ENCODE measurements around the gene SLC22A16. TPM values are rescaled to one million over a fixed set of nuclear protein-coding genes. Genes with fewer than 3 reads are reported as not detected.

SLC22A16 gene
- total RNA-seq, 1 experiment from 2014 or later, result not detected

- Mint-ChIP-seq H3K4me3 (no peak overlapping the region), H3K9me3 (peaks cover 9% of the 10 kb centered on the region), H3K36me3 (no peaks in the 10 kb centered on the region; the same call in 1 of the 2 replicates), H3K27ac (no peak overlapping the region), H3K27me3 (ENCODE audit: low read depth) (no peaks in the 10 kb centered on the region), H3K4me1 (no peaks in the 10 kb centered on the region)
- CTCF ChIA-PET, result no interaction called here
- POLR2A ChIA-PET, result no interaction called here
- no peak for ATAC-seq
- TF ChIP-seq GTF2I (CRISPR knock-in tag; conservative IDR thresholded peaks at IDR 0.05), result no peak
- TF ChIP-seq ELF4 (CRISPR knock-in tag; IDR thresholded peaks at IDR 0.05; ENCODE audit: low read depth), result no peak
- no peak for TF ChIP-seq TP53 (CRISPR knock-in tag; IDR thresholded peaks at IDR 0.05)
- no peak for TF ChIP-seq USF1 (CRISPR knock-in tag; IDR thresholded peaks at IDR 0.05)
- TF ChIP-seq IRF1 (CRISPR knock-in tag; IDR thresholded peaks at IDR 0.05), result no peak
- no peak for DNase-seq (ENCODE audit: low spot score)
Measured at GRCh38 chr6:110439356-110439755, 37.1 kb downstream of the SLC22A16 start.

- Mint-ChIP-seq H3K4me1 (peaks cover 10% of the 10 kb centered on the region), H3K4me3 (no peak overlapping the region), H3K9me3 (peaks cover 9% of the 10 kb centered on the region), H3K27ac (no peak overlapping the region), H3K36me3 (no peaks in the 10 kb centered on the region; the same call in 1 of the 2 replicates), H3K27me3 (ENCODE audit: low read depth) (no peaks in the 10 kb centered on the region)
- CTCF ChIA-PET, result no interaction called here
- DNase-seq (ENCODE audit: low spot score) (no peak), ATAC-seq (no peak)
- POLR2A ChIA-PET, result interaction anchor here (0.6 kb wide), 1 partner anchor 11 kb away, joined by 3 read pairs; no protein-coding TSS in a partner anchor
- TF ChIP-seq KAT7 (CRISPR knock-in tag; IDR thresholded peaks at IDR 0.05; ENCODE audit: borderline replicate concordance) (no peak), SOX15 (CRISPR knock-in tag; IDR thresholded peaks at IDR 0.05) (no peak), ELF4 (CRISPR knock-in tag; IDR thresholded peaks at IDR 0.05; ENCODE audit: low read depth) (no peak), FOXK1 (CRISPR knock-in tag; IDR thresholded peaks at IDR 0.05) (no peak), MYBL2 (CRISPR knock-in tag; IDR thresholded peaks at IDR 0.05) (no peak), TEAD1 (CRISPR knock-in tag; IDR thresholded peaks at IDR 0.05) (no peak), MAX (CRISPR knock-in tag; IDR thresholded peaks at IDR 0.05) (no peak), FOXP1 (CRISPR knock-in tag; IDR thresholded peaks at IDR 0.05; ENCODE audit: borderline replicate concordance) (no peak), SMAD4 (CRISPR knock-in tag; IDR thresholded peaks at IDR 0.05) (no peak), SMAD3 (CRISPR knock-in tag; IDR thresholded peaks at IDR 0.05; ENCODE audit: borderline replicate concordance) (no peak), PRDM15 (CRISPR knock-in tag; IDR thresholded peaks at IDR 0.05) (no peak), ZNF317 (CRISPR knock-in tag; IDR thresholded peaks at IDR 0.05; ENCODE audit: borderline replicate concordance, low read depth) (no peak)
Measured at GRCh38 chr6:110434961-110435602, 41.3 kb downstream of the SLC22A16 start.

GRCh38 chr6:110432285-110432900, 44.0 kb downstream of the SLC22A16 start:
- ChIA-PET CTCF (no interaction called here), POLR2A (no interaction called here)
- no peak overlapping the region for H3K27ac Mint-ChIP-seq
- no peak overlapping the region for H3K4me3 Mint-ChIP-seq
- H3K36me3 Mint-ChIP-seq, result no peaks in the 10 kb centered on the region; the same call in 1 of the 2 replicates
- peaks cover 9% of the 10 kb centered on the region for H3K9me3 Mint-ChIP-seq
- H3K4me1 Mint-ChIP-seq, result peaks cover 18% of the 10 kb centered on the region
- ATAC-seq, result no peak
- H3K27me3 Mint-ChIP-seq (ENCODE audit: low read depth), result no peaks in the 10 kb centered on the region; the same call in 1 of the 2 replicates
- TF ChIP-seq GABPB1 (CRISPR knock-in tag; IDR thresholded peaks at IDR 0.05), result peak; percentile 75
- TF ChIP-seq NR2C2 (CRISPR knock-in tag; IDR thresholded peaks at IDR 0.05), result no peak
- DNase-seq (ENCODE audit: low spot score), result no peak
